Kasumi-1 (cell line): ENCODE data around the gene BEX4.
A peak's percentile ranks its signal among the peaks of the same experiment; 100 is the strongest.

ENCODE experiments used
- DNase-seq, 2 experiments: peaks; one replicate each; lab custom pipeline; 2025; lab: John Stamatoyannopoulos, UW

The BEX4 gene

GRCh38 chrX:103240155-103240554 is 25.2 kb downstream of the BEX4 start:
- no peak for DNase-seq

DNA sequence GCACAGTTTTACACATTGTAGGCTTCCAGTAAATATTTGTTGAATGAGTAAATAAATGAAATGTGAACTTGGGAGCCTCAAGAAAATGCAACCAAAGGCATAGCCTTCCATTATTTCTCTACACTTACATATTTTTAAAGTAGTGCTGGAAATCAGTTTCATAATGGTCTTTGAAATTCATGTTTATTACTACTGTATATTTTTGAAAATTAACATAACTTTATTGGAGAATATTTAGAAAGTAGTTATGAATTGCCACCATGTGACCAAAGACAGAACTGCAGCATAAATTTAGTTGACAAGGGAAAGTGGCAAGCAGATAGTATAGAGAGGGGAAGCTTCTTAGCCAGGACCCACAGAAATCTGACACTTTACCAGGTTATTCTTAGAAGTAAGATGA is 33.6 kb downstream of the BEX4 start:
- DNase-seq = peak; percentile 28 to 38

DNA sequence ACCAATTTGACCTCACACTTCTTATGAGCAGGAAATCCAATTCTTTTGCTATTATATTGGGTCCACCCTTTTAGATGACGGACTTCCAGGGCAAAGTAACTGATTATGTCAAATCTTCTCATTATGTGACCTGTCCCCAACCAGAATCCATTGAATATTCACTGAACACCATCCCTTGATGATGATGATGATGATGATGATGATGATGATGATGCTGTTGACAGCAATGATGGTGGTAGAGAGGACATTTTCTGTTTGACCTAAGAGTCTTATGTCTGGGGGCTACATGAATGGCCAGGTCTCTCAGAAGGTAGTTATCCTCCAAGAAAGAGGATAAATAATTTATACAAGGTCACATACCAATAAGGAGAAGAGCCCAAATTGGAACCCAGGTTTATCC is 34.9 kb downstream of the BEX4 start:
- no peak for DNase-seq

DNA sequence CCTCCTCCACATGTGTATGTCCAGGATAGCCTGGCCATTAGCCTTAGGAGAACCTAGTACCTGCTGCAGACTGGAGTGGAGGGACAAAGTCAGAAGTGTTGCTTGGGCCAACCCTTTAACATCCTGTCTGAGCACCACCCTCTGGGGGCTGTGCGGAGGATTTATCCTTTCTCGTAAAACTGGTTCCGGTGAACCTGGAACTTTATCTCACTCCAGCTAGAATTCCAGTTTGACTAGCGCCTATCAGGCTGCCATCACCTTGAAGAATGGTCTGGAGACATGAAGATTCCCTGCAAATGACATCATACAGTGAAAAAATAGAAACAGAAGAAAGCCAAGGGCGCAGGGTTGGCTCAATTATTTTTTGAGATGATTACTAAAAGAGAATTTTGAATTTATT is 36.1 kb downstream of the BEX4 start:
- DNase-seq = no peak

- DNase-seq = peak in 1 of 2 experiments; percentile 0
Measured at GRCh38 chrX:103253608-103254007, 38.7 kb downstream of the BEX4 start.

- peak; percentile 0 to 16 for DNase-seq
Measured at GRCh38 chrX:103254171-103254824, 39.4 kb downstream of the BEX4 start.

DNA sequence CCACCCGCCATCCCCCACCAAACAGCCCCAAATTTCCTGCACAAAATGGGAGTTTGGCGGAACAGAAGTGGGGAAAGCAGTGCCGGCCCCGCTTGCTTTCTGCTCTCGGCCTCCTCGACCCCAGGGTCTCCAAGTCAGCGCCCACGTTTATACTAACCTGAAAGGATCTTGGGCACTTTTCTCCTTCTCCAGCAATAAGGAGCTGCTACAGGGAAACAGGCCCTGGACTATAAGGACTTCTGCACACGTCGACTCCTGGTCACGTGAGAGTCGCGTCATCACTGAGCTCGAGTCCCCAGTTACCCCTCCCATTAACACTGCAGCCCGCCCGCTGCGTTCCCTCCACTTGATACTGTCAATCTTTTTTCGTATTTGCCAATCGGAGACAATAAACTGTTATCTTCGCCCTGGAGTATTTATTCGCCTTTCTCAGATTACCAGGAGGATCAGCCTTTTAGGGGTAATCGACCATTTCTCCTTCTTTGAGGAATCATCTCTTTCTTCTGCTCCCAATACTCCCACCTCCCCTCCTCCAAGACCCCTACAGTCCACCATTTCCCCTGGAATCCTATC is 40.1 kb downstream of the BEX4 start, which contains the start of gene TCEAL8:
TSS of gene TCEAL8 (minus strand) at position 235 of the 573 bp plus-strand sequence. CDS start 1,176 bp downstream, outside the sequence.
- DNase-seq = peak; percentile 60 to 65

- no peak for DNase-seq
Measured at GRCh38 chrX:103256651-103257050, 41.7 kb downstream of the BEX4 start.

DNA sequence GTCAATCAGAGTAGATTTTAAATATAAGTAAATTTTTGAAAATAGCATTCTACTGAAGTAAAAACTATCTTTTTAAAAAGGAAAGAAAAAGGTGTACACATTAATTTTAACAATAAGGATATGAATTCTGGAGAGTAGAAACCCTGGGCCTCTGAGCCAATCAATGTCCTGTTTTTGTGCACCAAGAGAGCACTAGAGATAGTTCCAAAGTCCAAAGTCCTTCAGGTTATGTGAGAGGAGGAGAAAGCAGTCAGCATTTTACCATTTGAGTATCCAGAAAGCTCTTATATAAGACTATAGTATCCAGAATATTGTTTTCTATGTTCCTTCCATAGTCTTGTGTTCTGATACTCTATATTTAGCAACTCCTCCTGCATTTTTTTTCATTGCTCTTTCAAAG is 43.4 kb downstream of the BEX4 start:
- no peak for DNase-seq
